ENCODE measurements around the gene FAM217B. TPM values are rescaled to one million over a fixed set of nuclear protein-coding genes. Genes with fewer than 3 reads are reported as not detected.

Gene FAM217B, protein sequence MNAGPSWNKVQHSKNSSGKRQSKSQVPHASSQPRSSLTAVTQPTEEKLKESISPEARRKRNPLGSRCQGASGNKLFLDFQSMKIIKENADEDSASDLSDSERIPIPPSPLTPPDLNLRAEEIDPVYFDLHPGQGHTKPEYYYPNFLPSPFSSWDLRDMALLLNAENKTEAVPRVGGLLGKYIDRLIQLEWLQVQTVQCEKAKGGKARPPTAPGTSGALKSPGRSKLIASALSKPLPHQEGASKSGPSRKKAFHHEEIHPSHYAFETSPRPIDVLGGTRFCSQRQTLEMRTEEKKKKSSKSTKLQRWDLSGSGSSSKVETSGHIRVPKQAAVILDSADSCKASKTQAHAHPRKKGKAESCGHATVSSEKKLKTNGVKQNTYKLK
- 10 to 100 TPM; 14.6 to 15.4 TPM for total RNA-seq

GRCh38 chr20:59940129-59940955, at the start of gene FAM217B, which contains the start of gene PPP1R3D:
Gene FAM217B (plus strand): TSS chr20:59940389. CDS start chr20:59943944, 3,555 bp downstream.
Gene PPP1R3D (minus strand): TSS chr20:59940305. CDS start chr20:59939931, 374 bp downstream.
- CTCF ChIA-PET: interaction anchor here (1.2 to 1.8 kb wide), 5 partner anchors 8 to 117 kb away, joined by 4 to 7 read pairs (median 4); no protein-coding TSS in a partner anchor
- Mint-ChIP-seq H3K9me3 (peaks cover 2% of the 10 kb centered on the region), H3K27me3 (ENCODE audit: low read depth) (no peaks in the 10 kb centered on the region), H3K4me1 (ENCODE audit: low read depth) (peaks cover 35% of the 10 kb centered on the region), H3K4me3 (peak within 1 kb of the TSS; percentile 92), H3K27ac (peak within 1 kb of the TSS; percentile 97), H3K36me3 (ENCODE audit: low read depth) (peaks cover 21% of the 10 kb centered on the region)
- peak; percentile 93 for DNase-seq
- intact Hi-C loops (cut with micrococcal nuclease): loop anchor here (1.0 to 5.0 kb wide), 2 partner anchors 9 to 1633 kb away; partner anchors contain the start of gene RAB22A

GRCh38 chr20:59891581-59891980, 48.6 kb upstream of the FAM217B start:
- Mint-ChIP-seq H3K27me3 (ENCODE audit: low read depth) (peaks cover 2% of the 10 kb centered on the region), H3K4me3 (no peak overlapping the region), H3K27ac (no peak overlapping the region), H3K9me3 (peaks cover 2% of the 10 kb centered on the region), H3K4me1 (ENCODE audit: low read depth) (peaks cover 4% of the 10 kb centered on the region), H3K36me3 (ENCODE audit: low read depth) (peaks cover 2% of the 10 kb centered on the region)
- CTCF ChIA-PET: no interaction called here
- DNase-seq: no peak
- intact Hi-C loops (cut with micrococcal nuclease): no loop called here

GRCh38 chr20:59895908-59896307, 44.3 kb upstream of the FAM217B start:
- intact Hi-C loops (cut with micrococcal nuclease): no loop called here
- Mint-ChIP-seq H3K4me1 (ENCODE audit: low read depth) (peaks cover 4% of the 10 kb centered on the region), H3K27ac (no peak overlapping the region), H3K4me3 (no peak overlapping the region), H3K9me3 (no peaks in the 10 kb centered on the region), H3K27me3 (ENCODE audit: low read depth) (peaks cover 2% of the 10 kb centered on the region), H3K36me3 (ENCODE audit: low read depth) (peaks cover 2% of the 10 kb centered on the region)
- CTCF ChIA-PET: interaction anchor here (0.6 to 1.5 kb wide), 3 partner anchors 9 to 917 kb away, joined by 3 to 6 read pairs (median 3); no protein-coding TSS in a partner anchor
- DNase-seq: no peak

DNA sequence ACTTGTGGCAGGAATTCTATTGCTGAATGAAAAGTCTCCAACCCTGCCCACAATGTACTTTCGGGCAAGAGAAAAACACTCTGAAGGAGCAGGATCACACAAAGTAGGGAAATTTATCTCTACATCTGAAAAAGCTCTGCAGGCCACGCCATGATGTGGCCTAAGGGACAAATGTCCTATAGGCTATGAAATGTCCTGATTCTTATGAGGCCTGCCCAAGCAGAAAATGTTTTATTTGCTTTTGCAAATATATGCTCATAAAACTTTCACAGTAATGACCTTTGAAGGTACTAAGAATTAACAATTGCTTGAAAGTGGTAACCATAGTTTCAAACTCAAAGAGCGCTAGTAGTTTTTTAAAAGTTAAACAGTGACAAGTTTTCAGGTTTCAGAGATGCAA, 37.7 kb upstream of the FAM217B start:
- Mint-ChIP-seq H3K9me3 (no peaks in the 10 kb centered on the region), H3K27me3 (ENCODE audit: low read depth) (no peaks in the 10 kb centered on the region)
- intact Hi-C loops (cut with micrococcal nuclease): no loop called here

GRCh38 chr20:59903621-59904020, 36.6 kb upstream of the FAM217B start:
- CTCF ChIA-PET: interaction anchor here (1.0 kb wide), 1 partner anchor 23 kb away, joined by 3 read pairs; no protein-coding TSS in a partner anchor
- intact Hi-C loops (cut with micrococcal nuclease): no loop called here
- Mint-ChIP-seq H3K27ac (no peak overlapping the region), H3K36me3 (ENCODE audit: low read depth) (no peaks in the 10 kb centered on the region), H3K27me3 (ENCODE audit: low read depth) (no peaks in the 10 kb centered on the region), H3K4me1 (ENCODE audit: low read depth) (no peaks in the 10 kb centered on the region), H3K4me3 (no peak overlapping the region), H3K9me3 (no peaks in the 10 kb centered on the region)
- no peak for DNase-seq

More for the DNA sequence above, 37.7 kb upstream of the FAM217B start:
- CTCF ChIA-PET: no interaction called here
- H3K27ac Mint-ChIP-seq: no peak overlapping the region
- DNase-seq: no peak
- H3K4me1 Mint-ChIP-seq (ENCODE audit: low read depth): no peaks in the 10 kb centered on the region
- no peak overlapping the region for H3K4me3 Mint-ChIP-seq
- peaks cover under 1% of the 10 kb centered on the region for H3K36me3 Mint-ChIP-seq (ENCODE audit: low read depth)

DNA sequence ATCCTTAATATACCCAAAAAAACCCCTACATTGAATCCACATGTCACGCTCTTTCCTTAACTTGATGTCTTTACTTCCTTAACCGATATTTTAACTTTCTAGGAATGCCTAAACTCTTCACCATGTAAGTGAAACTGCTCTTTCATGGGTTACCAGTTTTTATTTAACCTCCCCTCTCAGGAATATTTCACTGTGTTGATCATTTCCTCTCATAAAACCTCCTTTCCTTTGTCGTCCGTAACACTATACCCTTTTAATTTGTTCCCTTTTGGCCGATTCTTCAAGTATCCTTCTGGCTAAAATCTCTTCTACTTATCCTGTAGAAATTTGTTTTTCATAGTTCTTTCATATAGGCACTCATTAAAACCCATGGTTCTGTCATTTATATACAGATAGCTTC, 31.3 kb upstream of the FAM217B start:
- no peaks in the 10 kb centered on the region for H3K27me3 Mint-ChIP-seq (ENCODE audit: low read depth)
- intact Hi-C loops (cut with micrococcal nuclease): no loop called here
- no peaks in the 10 kb centered on the region for H3K4me1 Mint-ChIP-seq (ENCODE audit: low read depth)
- H3K9me3 Mint-ChIP-seq: no peaks in the 10 kb centered on the region
- H3K4me3 Mint-ChIP-seq: no peak overlapping the region
- no peaks in the 10 kb centered on the region for H3K36me3 Mint-ChIP-seq (ENCODE audit: low read depth)
- CTCF ChIA-PET: interaction anchor here (1.0 kb wide), 1 partner anchor 23 kb away, joined by 3 read pairs; no protein-coding TSS in a partner anchor
- no peak for DNase-seq
- H3K27ac Mint-ChIP-seq: no peak overlapping the region

- no peaks in the 10 kb centered on the region for H3K27me3 Mint-ChIP-seq (ENCODE audit: low read depth)
- no peak overlapping the region for H3K27ac Mint-ChIP-seq
- CTCF ChIA-PET: interaction anchor here (1.0 to 1.4 kb wide), 2 partner anchors 23 to 62 kb away, joined by 3 to 4 read pairs; no protein-coding TSS in a partner anchor
- intact Hi-C loops (cut with micrococcal nuclease): no loop called here
- H3K4me3 Mint-ChIP-seq: no peak overlapping the region
- no peaks in the 10 kb centered on the region for H3K9me3 Mint-ChIP-seq
- no peaks in the 10 kb centered on the region for H3K4me1 Mint-ChIP-seq (ENCODE audit: low read depth)
- H3K36me3 Mint-ChIP-seq (ENCODE audit: low read depth): no peaks in the 10 kb centered on the region
- no peak for DNase-seq
Observed at GRCh38 chr20:59911041-59911440, 29.1 kb upstream of the FAM217B start.

DNA sequence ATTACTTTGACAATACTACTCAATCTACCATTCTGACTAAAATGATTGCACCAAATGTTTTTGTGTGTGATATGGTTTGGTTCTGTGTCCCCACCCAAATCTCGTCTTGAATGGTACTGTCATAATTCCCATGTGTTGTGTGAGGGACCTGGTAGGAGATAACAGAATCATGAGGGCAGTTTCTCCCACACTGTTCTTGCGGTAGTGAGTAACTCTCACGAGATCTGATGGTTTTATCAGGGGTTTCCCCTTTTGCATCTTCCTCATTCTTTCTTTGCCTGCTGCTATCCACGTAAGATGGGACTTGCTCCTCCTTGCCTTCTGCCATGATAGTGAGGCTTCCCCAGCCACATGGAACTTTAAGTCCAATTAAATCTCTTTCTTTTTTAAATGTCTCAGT, 27.6 kb upstream of the FAM217B start:
- Mint-ChIP-seq H3K9me3 (no peaks in the 10 kb centered on the region), H3K4me3 (no peak overlapping the region), H3K36me3 (ENCODE audit: low read depth) (no peaks in the 10 kb centered on the region), H3K27me3 (ENCODE audit: low read depth) (no peaks in the 10 kb centered on the region), H3K27ac (no peak overlapping the region), H3K4me1 (ENCODE audit: low read depth) (no peaks in the 10 kb centered on the region)
- CTCF ChIA-PET: no interaction called here
- DNase-seq: no peak
- intact Hi-C loops (cut with micrococcal nuclease): no loop called here

DNA sequence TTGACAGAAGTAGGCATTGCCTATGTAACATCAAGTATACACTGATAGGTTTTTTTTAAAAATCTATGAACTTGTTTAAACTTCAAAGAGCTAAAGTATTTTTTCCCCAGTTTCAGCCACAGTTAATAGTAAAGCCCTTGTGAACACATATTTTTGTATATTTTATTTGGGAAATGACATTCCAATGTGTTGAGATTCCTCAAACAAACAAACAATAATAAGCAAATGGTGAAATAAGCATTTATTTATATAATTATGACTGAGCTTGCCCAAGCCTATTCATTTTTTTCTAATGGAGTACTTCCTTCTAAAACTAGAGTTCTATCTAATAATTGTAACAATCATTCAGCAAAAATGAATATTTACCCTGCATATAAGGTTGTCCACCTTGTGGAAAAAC, 19.2 kb upstream of the FAM217B start:
- Mint-ChIP-seq H3K27ac (no peak overlapping the region), H3K36me3 (ENCODE audit: low read depth) (no peaks in the 10 kb centered on the region), H3K4me3 (no peak overlapping the region), H3K4me1 (ENCODE audit: low read depth) (no peaks in the 10 kb centered on the region), H3K9me3 (no peaks in the 10 kb centered on the region), H3K27me3 (ENCODE audit: low read depth) (peaks cover 2% of the 10 kb centered on the region)
- CTCF ChIA-PET: interaction anchor here (0.6 kb wide), 1 partner anchor 42 kb away, joined by 3 read pairs; no protein-coding TSS in a partner anchor
- intact Hi-C loops (cut with micrococcal nuclease): no loop called here
- DNase-seq: no peak

DNA sequence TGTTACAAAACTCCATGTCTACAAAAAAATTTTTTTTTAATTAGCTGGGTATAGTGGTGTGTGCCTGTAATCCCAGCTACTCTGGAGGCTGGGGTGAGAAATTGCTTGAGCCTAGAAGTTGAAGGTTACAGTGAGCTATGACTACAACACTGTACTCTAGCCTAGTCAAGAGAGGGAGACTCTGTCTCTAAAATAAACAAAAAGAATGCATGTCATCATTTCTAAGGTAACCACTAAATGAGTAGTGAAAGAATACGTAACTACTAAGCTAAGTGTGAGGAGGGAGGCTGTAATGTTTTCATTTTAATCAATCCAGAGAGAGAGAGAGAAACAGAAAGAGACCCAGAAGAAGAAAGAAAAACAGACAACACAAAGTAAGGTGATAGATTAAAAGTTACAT, 16.7 kb upstream of the FAM217B start:
- Mint-ChIP-seq H3K27me3 (ENCODE audit: low read depth) (peaks cover 2% of the 10 kb centered on the region), H3K9me3 (no peaks in the 10 kb centered on the region), H3K4me1 (ENCODE audit: low read depth) (no peaks in the 10 kb centered on the region), H3K4me3 (no peak overlapping the region), H3K27ac (no peak overlapping the region), H3K36me3 (ENCODE audit: low read depth) (no peaks in the 10 kb centered on the region)
- DNase-seq: no peak
- intact Hi-C loops (cut with micrococcal nuclease): no loop called here
- CTCF ChIA-PET: no interaction called here

DNA sequence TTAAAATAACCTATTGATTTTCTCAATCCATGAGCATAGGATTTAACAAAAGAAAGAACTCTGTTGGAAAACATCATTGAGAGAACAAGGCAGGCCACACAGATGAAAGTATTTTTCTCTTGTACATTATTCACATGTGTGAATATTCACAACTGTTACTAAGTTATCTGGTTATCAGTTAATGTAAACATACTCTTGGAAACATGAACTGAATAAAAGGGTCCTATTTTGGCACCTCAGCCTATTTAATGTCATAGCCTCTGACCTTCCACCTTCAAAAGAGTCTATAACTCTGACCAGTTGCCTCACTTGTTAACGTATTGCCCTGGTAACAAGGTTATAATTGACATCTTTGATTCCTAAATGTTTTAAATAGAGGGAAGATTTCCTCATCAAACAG, 14.8 kb upstream of the FAM217B start:
- Mint-ChIP-seq H3K4me1 (ENCODE audit: low read depth) (no peaks in the 10 kb centered on the region), H3K27me3 (ENCODE audit: low read depth) (peaks cover 5% of the 10 kb centered on the region), H3K9me3 (no peaks in the 10 kb centered on the region), H3K4me3 (no peak overlapping the region), H3K27ac (no peak overlapping the region), H3K36me3 (ENCODE audit: low read depth) (no peaks in the 10 kb centered on the region)
- intact Hi-C loops (cut with micrococcal nuclease): no loop called here
- DNase-seq: no peak
- CTCF ChIA-PET: no interaction called here

- H3K9me3 Mint-ChIP-seq: no peaks in the 10 kb centered on the region
- no peak for DNase-seq
- H3K4me1 Mint-ChIP-seq (ENCODE audit: low read depth): no peaks in the 10 kb centered on the region
- H3K27me3 Mint-ChIP-seq (ENCODE audit: low read depth): peaks cover 5% of the 10 kb centered on the region
- CTCF ChIA-PET: no interaction called here
- intact Hi-C loops (cut with micrococcal nuclease): no loop called here
- no peaks in the 10 kb centered on the region for H3K36me3 Mint-ChIP-seq (ENCODE audit: low read depth)
- H3K27ac Mint-ChIP-seq: no peak overlapping the region
- H3K4me3 Mint-ChIP-seq: no peak overlapping the region
Observed at GRCh38 chr20:59925899-59926298, 14.3 kb upstream of the FAM217B start.
